Activated CD4-positive, alpha-beta T cell treated with anti-CD3 and anti-CD28 coated beads for 1 hour (primary cell): ENCODE data around the gene CARD11.

Experiments
- DNase-seq: peaks from one replicate; pipeline ENCODE4 v3.0.0-alpha.2; 2020

Gene CARD11

GRCh38 chr7:2979951-2980350 lies 63.7 kb downstream of the CARD11 start:
- no peak for DNase-seq

- no peak for DNase-seq
These were observed 64.5 kb downstream of the CARD11 start for GRCh38 chr7:2979201-2979631.

GRCh38 chr7:2978408-2978807 lies 65.3 kb downstream of the CARD11 start:
- peak; percentile 50 for DNase-seq

- no peak for DNase-seq
These were observed 67.8 kb downstream of the CARD11 start for GRCh38 chr7:2975821-2976371.

GRCh38 chr7:2974093-2974819 lies 69.4 kb downstream of the CARD11 start:
- no peak for DNase-seq

GRCh38 chr7:2972835-2973161 lies 70.9 kb downstream of the CARD11 start:
- DNase-seq, result no peak

GRCh38 chr7:2971914-2972834 lies 71.5 kb downstream of the CARD11 start:
- no peak for DNase-seq

- DNase-seq, result no peak
These were observed 72.8 kb downstream of the CARD11 start for GRCh38 chr7:2970861-2971260.

- DNase-seq, result no peak
These were observed 73.4 kb downstream of the CARD11 start for GRCh38 chr7:2970307-2970664.

GRCh38 chr7:2969398-2970306 lies 74.0 kb downstream of the CARD11 start:
- no peak for DNase-seq

GRCh38 chr7:2968616-2969397 lies 74.9 kb downstream of the CARD11 start:
- no peak for DNase-seq

- DNase-seq, result no peak
These were observed 75.5 kb downstream of the CARD11 start for GRCh38 chr7:2968176-2968575.

- DNase-seq, result no peak
These were observed 76.0 kb downstream of the CARD11 start for GRCh38 chr7:2967705-2968104.

GRCh38 chr7:2967253-2967652 lies 76.4 kb downstream of the CARD11 start:
- no peak for DNase-seq

- DNase-seq, result no peak
These were observed 77.1 kb downstream of the CARD11 start for GRCh38 chr7:2966466-2967078.

GRCh38 chr7:2965745-2966270 lies 77.9 kb downstream of the CARD11 start:
- DNase-seq, result no peak

GRCh38 chr7:2965301-2965700 lies 78.4 kb downstream of the CARD11 start:
- no peak for DNase-seq

GRCh38 chr7:2964208-2964607 lies 79.5 kb downstream of the CARD11 start:
- DNase-seq, result no peak

- DNase-seq, result no peak
These were observed 80.8 kb downstream of the CARD11 start for GRCh38 chr7:2962865-2963264.

GRCh38 chr7:2959828-2960599 lies 83.7 kb downstream of the CARD11 start:
- no peak for DNase-seq
